Epidermal melanocyte (primary cell): Measurements from ENCODE around the gene SV2A.
"Not testable (repeated sequence)": the region's sequence is repeated elsewhere in the genome, so short reads cannot be mapped to it uniquely, and the experiment has no call there.

Source experiments
- DNase-seq: peaks from one replicate; pipeline ENCODE4 v3.0.0; 2011; ENCODE audit warnings: low spot score; ENCODE audit not compliant: insufficient read length

The SV2A gene

DNA sequence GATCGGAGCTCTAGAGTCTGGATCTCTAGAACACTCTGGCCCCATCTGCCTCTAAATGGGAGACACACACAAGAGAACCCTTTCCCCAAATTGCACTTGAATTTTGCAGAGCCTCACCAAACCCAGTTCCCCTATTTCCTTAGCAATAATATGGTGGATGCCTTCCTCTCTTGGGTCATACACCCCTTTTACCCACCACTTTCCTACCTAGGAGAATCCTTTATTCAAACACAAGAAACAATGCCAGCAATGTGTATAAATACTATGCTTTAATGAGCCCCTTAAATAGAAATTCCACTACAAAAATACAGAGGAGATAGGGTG is 10.7 kb upstream of the SV2A start:
- DNase-seq: no peak

GRCh38 chr1:149927563-149928400 is 10.1 kb upstream of the SV2A start, which contains the start of gene SF3B4:
TSS of gene SF3B4 (minus strand) at chr1:149927803. CDS start at chr1:149927759, 44 bp downstream.
- DNase-seq: peak; percentile 79

GRCh38 chr1:149927056-149927562 is 9.5 kb upstream of the SV2A start:
- no peak for DNase-seq

GRCh38 chr1:149926296-149926695 is 8.7 kb upstream of the SV2A start:
- DNase-seq: no peak

DNA sequence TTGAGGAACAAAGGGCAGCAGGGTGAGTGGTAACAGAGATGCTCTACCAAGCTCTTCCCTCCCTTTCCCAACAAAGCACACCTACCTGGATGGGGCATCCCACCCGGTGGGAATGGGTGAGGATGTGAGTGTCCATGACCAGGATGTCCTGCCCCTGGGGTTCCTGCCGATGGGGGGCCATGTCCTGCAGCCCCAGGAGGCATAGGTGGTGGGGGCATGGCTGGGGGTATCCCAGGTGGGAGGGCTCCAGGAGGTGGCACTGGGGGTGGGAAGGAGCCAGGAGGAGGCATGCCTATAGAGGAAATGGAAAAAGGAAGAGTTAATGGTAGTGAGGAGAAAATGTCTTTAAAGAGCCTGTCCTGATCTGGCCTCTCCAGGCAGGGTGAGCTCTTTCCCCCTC is 8.1 kb upstream of the SV2A start:
- no peak for DNase-seq

GRCh38 chr1:149925345-149925744 is 7.7 kb upstream of the SV2A start:
- DNase-seq: no peak

- no peak for DNase-seq
These were observed 6.0 kb upstream of the SV2A start for GRCh38 chr1:149923626-149924025.

DNA sequence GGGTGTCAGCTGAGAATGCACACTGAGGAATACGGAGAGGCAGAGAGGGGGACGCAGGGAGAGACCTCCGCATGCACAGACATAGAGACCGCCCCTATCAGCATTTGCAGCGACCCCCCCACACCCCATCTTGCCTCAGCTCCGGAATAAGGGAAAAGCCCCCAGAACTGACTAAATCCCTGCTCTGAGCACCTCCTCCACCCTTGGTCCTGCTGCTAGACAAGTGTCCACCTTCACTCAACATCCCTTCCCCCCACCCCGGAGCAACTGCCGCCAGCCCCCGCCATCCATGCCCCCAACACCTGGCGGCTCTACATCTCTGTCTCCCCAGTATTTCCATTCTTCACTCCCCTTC is 769 bp downstream of the SV2A start:
- no peak for DNase-seq

- no peak for DNase-seq
These were observed 1.3 kb downstream of the SV2A start for GRCh38 chr1:149916193-149916897.

DNA sequence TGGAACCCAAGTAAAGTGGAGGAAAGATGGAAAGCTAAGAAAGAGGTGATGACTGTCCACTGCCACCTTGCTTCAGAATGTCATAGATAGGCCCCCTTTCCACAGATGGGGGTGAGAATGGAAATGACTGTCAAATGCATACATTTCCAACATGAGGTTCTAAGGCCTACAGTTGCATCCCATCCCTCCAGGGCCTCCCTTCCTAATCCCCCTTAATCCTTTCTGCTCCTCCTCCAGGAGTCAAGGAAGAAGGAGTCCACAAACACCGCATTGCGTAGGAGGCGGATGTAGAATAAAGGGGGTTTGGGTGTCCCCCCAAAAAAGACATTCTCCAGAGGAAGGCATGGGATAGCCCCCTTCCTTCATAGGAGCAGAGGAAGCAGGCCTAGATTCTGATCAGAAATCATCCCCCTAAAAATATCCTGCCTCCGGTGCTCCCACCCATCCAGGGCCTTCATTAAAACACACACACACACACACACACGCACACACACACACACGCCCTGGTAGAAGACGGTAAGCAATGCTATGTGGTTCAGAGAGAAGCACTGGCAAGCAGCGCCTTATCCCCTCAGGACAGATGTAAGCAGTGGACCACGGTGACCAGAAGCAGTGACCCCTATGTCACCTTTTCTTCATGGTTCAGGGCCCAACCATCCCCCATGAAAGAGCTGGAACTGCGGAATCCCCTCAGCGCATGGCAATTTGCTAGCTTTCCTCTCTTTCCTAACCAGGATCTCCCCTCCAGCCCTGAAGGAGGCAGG is 2.0 kb downstream of the SV2A start:
- DNase-seq: no peak

DNA sequence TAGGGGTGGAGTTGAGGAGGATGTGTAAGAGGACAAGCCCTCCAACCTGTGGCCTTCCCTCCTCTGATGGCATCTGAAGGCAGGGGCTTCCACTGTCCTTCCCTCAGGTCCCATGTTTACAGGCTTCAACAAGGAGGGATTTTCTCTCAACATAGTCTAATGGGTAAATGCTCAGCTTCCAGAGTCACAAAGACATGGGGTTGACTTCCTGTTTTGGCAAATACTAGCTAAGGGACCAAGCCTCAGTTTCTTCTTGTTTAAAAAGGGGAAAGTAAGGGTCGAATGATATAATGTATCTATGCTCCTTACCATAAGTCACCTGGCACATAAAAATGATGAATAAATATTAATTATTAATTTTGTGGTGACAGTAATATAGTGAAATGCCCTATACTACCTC is 3.1 kb downstream of the SV2A start:
- DNase-seq: no peak

DNA sequence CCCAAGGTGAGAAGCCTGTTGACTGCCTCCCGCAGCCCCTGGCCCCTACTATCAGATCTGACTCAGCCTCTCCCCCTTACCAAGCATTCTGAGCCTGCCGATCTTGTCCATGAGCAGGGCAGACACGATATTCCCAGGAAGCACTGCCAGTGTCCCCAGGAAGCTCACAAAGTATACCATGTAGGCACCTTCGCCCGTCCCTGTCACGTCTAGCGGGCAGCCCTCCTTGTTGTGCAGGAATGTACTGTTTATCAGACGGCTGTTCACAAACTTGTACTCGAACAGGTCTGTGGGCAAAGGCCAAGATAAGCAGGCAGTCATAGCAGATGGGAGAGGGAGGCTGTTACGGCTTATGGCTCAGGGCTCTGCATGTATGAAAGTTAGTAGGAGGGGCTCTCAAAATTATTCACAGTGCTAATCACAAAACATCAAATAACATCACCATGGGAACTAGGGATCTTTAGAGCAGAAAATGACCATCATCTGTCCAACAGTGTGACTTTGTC is 11.0 kb downstream of the SV2A start:
- DNase-seq: no peak

DNA sequence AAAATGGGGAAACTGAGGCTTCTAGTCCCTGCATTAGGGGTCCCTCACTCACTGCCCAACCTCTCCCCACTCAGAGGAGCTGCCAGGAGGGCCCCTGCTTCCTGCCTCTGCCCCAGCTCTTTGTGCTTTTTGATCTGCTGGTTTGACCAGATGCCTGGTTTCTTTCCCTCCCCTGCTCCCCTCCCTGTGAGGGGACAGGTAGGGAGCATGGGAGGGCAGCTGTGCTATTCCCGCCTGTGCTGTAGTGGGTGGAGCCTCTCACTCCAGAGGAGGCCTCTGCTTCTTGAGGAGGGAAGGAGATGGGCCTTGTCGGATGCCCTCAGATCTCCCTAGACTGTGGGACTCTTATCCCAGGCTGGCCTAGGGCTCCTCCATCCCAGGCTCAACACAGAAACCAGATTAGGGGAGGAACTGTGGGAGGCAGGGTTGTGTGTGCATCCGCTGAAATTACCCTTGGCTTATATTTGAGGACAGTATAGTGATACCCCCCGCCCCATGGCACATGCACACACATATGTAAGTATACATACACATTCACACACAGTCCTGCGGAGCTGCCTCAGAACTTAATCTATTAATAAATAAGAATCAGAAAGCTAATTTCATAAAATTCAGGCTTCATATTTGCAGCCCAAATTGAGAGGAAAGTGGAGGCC is 13.7 kb downstream of the SV2A start:
- no peak for DNase-seq

GRCh38 chr1:149899460-149900284 is 18.0 kb downstream of the SV2A start, which contains the start of gene BOLA1:
TSS of gene BOLA1 (plus strand) at chr1:149899568. CDS start at chr1:149900060, 492 bp downstream.
- peak; percentile 99 for DNase-seq

GRCh38 chr1:149896575-149896974 is 21.1 kb downstream of the SV2A start:
- no peak for DNase-seq

DNA sequence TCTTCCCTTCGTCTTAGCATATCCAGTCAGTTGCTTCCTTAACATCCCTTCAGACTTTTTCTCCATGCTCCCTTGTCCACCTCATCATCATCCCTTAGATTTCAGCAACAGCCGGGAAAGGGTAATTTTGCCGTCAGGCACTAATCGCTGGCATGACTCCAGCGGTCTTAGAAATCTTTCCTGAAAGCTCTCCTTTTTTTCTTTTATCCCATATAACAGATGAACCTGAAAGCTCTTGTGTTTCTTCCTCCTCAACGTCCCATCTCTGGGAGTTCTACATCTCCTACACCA is 28.7 kb downstream of the SV2A start:
- no peak for DNase-seq

DNA sequence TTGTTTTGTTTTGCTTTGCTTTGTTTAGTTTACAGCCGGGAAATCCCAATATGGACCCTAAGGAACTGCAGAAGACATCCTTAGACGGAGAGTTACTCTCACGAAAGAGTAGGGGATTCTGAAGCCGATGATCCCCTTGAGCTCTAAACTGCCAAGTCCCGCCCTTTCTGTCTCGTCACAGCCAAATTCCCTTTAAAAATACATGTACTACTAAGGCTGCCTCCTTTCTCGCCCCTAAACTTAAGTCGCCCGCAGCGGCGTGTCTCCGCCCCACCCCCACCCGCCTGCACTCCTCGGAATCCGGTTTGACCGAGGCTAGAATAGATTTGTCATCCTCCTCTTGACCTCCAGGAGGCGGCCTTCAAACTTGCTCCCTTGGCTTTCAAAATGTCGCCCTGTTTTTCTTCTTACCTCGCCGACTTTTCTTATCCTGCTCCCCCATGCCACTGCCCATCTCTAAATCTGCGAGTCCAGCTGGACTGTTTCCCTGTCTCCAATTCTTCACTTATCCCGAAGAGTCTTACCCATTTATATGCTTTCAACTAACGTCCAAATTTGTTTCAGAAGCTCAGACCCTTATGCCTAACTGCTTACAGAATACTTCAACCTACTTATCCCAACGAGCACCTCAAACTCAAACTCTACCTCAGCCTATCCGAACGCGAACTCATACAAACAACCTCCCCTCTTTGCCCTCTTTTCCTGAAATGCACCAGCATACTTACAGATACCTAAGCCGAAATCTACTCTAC is 29.2 kb downstream of the SV2A start:
- DNase-seq: no peak

GRCh38 chr1:149887456-149888246 is 30.0 kb downstream of the SV2A start:
- peak; percentile 52 for DNase-seq

- not testable (repeated sequence) for DNase-seq
These were observed 30.5 kb downstream of the SV2A start for GRCh38 chr1:149887196-149887455.
